ENCODE results near the gene NEFH.

The NEFH gene

GRCh38 chr22:29464581-29464980, 15.4 kb upstream of the NEFH start:
- Histone ChIP-seq H3K27me3 (ENCODE audit: insufficient read depth, insufficient read length) (peaks cover 6% of the 10 kb centered on the region), H3K9ac (ENCODE audit: insufficient read length, low read depth) (no peak overlapping the region), H3K4me1 (ENCODE audit: insufficient read depth, insufficient read length) (peaks cover 6% of the 10 kb centered on the region), H3K9me3 (ENCODE audit: insufficient read depth, low read length) (no peaks in the 10 kb centered on the region), H3K36me3 (ENCODE audit: insufficient read depth, insufficient read length, low read length) (no peaks in the 10 kb centered on the region), H3K4me3 (ENCODE audit: insufficient read length, low read depth) (no peak overlapping the region)
- TF ChIP-seq YY1 (IDR thresholded peaks at IDR 0.05; ENCODE audit: insufficient read depth, insufficient read length): no peak
- no peak for TF ChIP-seq ZNF274 (IDR thresholded peaks at IDR 0.05; ENCODE audit: low read depth, low read length)
- TF ChIP-seq SUZ12 (IDR thresholded peaks at IDR 0.05; ENCODE audit: extremely low read depth, insufficient read depth, insufficient read length): no peak
- DNase-seq (ENCODE audit: low read depth, low spot score): no peak

- Histone ChIP-seq H3K9ac (ENCODE audit: insufficient read length, low read depth) (peak overlapping the region; percentile 70), H3K4me3 (ENCODE audit: insufficient read length, low read depth) (peak overlapping the region; percentile 40)
Observed at GRCh38 chr22:29469755-29470154, 10.3 kb upstream of the NEFH start.

GRCh38 chr22:29470159-29470855, 9.7 kb upstream of the NEFH start:
- peak; percentile 50 for DNase-seq (ENCODE audit: low read depth, low spot score)
- Histone ChIP-seq H3K4me1 (ENCODE audit: insufficient read depth, insufficient read length) (peaks cover 6% of the 10 kb centered on the region), H3K4me3 (ENCODE audit: insufficient read length, low read depth) (peak overlapping the region; percentile 40), H3K9me3 (ENCODE audit: insufficient read depth, low read length) (no peaks in the 10 kb centered on the region), H3K27me3 (ENCODE audit: insufficient read depth, insufficient read length) (peaks cover 12% of the 10 kb centered on the region), H3K36me3 (ENCODE audit: insufficient read depth, insufficient read length, low read length) (no peaks in the 10 kb centered on the region), H3K9ac (ENCODE audit: insufficient read length, low read depth) (peak overlapping the region; percentile 70)
- TF ChIP-seq SUZ12 (IDR thresholded peaks at IDR 0.05; ENCODE audit: extremely low read depth, insufficient read depth, insufficient read length) (no peak), YY1 (IDR thresholded peaks at IDR 0.05; ENCODE audit: insufficient read depth, insufficient read length) (no peak), ZNF274 (IDR thresholded peaks at IDR 0.05; ENCODE audit: low read depth, low read length) (no peak)

More at GRCh38 chr22:29469755-29470154, 10.3 kb upstream of the NEFH start:
- Histone ChIP-seq H3K9me3 (ENCODE audit: insufficient read depth, low read length) (no peaks in the 10 kb centered on the region), H3K36me3 (ENCODE audit: insufficient read depth, insufficient read length, low read length) (no peaks in the 10 kb centered on the region), H3K4me1 (ENCODE audit: insufficient read depth, insufficient read length) (peaks cover 6% of the 10 kb centered on the region), H3K27me3 (ENCODE audit: insufficient read depth, insufficient read length) (peaks cover 12% of the 10 kb centered on the region)
- no peak for DNase-seq (ENCODE audit: low read depth, low spot score)
- TF ChIP-seq ZNF274 (IDR thresholded peaks at IDR 0.05; ENCODE audit: low read depth, low read length): no peak
- no peak for TF ChIP-seq YY1 (IDR thresholded peaks at IDR 0.05; ENCODE audit: insufficient read depth, insufficient read length)
- no peak for TF ChIP-seq SUZ12 (IDR thresholded peaks at IDR 0.05; ENCODE audit: extremely low read depth, insufficient read depth, insufficient read length)

GRCh38 chr22:29473001-29473400, 7.0 kb upstream of the NEFH start:
- no peak overlapping the region for H3K9ac ChIP-seq (ENCODE audit: insufficient read length, low read depth)
- no peaks in the 10 kb centered on the region for H3K36me3 ChIP-seq (ENCODE audit: insufficient read depth, insufficient read length, low read length)
- no peak for DNase-seq (ENCODE audit: low read depth, low spot score)
- no peak overlapping the region for H3K4me3 ChIP-seq (ENCODE audit: insufficient read length, low read depth)
- H3K27me3 ChIP-seq (ENCODE audit: insufficient read depth, insufficient read length): peaks cover 12% of the 10 kb centered on the region
- TF ChIP-seq ZNF274 (IDR thresholded peaks at IDR 0.05; ENCODE audit: low read depth, low read length) (no peak), SUZ12 (IDR thresholded peaks at IDR 0.05; ENCODE audit: extremely low read depth, insufficient read depth, insufficient read length) (no peak), YY1 (IDR thresholded peaks at IDR 0.05; ENCODE audit: insufficient read depth, insufficient read length) (no peak)
- H3K4me1 ChIP-seq (ENCODE audit: insufficient read depth, insufficient read length): peaks cover 6% of the 10 kb centered on the region
- no peaks in the 10 kb centered on the region for H3K9me3 ChIP-seq (ENCODE audit: insufficient read depth, low read length)

GRCh38 chr22:29475550-29475949, 4.5 kb upstream of the NEFH start:
- DNase-seq (ENCODE audit: low read depth, low spot score): no peak
- Histone ChIP-seq H3K4me3 (ENCODE audit: insufficient read length, low read depth) (no peak overlapping the region), H3K4me1 (ENCODE audit: insufficient read depth, insufficient read length) (peaks cover 4% of the 10 kb centered on the region), H3K27me3 (ENCODE audit: insufficient read depth, insufficient read length) (peaks cover 27% of the 10 kb centered on the region), H3K9ac (ENCODE audit: insufficient read length, low read depth) (no peak overlapping the region), H3K36me3 (ENCODE audit: insufficient read depth, insufficient read length, low read length) (no peaks in the 10 kb centered on the region), H3K9me3 (ENCODE audit: insufficient read depth, low read length) (no peaks in the 10 kb centered on the region)
- TF ChIP-seq SUZ12 (IDR thresholded peaks at IDR 0.05; ENCODE audit: extremely low read depth, insufficient read depth, insufficient read length): no peak
- no peak for TF ChIP-seq YY1 (IDR thresholded peaks at IDR 0.05; ENCODE audit: insufficient read depth, insufficient read length)
- TF ChIP-seq ZNF274 (IDR thresholded peaks at IDR 0.05; ENCODE audit: low read depth, low read length): no peak

- Histone ChIP-seq H3K9me3 (ENCODE audit: insufficient read depth, low read length) (no peaks in the 10 kb centered on the region), H3K27me3 (ENCODE audit: insufficient read depth, insufficient read length) (peaks cover 32% of the 10 kb centered on the region), H3K9ac (ENCODE audit: insufficient read length, low read depth) (no peak overlapping the region), H3K4me3 (ENCODE audit: insufficient read length, low read depth) (no peak overlapping the region), H3K36me3 (ENCODE audit: insufficient read depth, insufficient read length, low read length) (no peaks in the 10 kb centered on the region), H3K4me1 (ENCODE audit: insufficient read depth, insufficient read length) (peaks cover 4% of the 10 kb centered on the region)
- TF ChIP-seq ZNF274 (IDR thresholded peaks at IDR 0.05; ENCODE audit: low read depth, low read length): no peak
- TF ChIP-seq YY1 (IDR thresholded peaks at IDR 0.05; ENCODE audit: insufficient read depth, insufficient read length): no peak
- TF ChIP-seq SUZ12 (IDR thresholded peaks at IDR 0.05; ENCODE audit: extremely low read depth, insufficient read depth, insufficient read length): no peak
- no peak for DNase-seq (ENCODE audit: low read depth, low spot score)
Observed at GRCh38 chr22:29476116-29476515, 3.9 kb upstream of the NEFH start.

- H3K27me3 ChIP-seq (ENCODE audit: insufficient read depth, insufficient read length): peaks cover 32% of the 10 kb centered on the region
- H3K36me3 ChIP-seq (ENCODE audit: insufficient read depth, insufficient read length, low read length): no peaks in the 10 kb centered on the region
- H3K4me1 ChIP-seq (ENCODE audit: insufficient read depth, insufficient read length): peaks cover 13% of the 10 kb centered on the region
- TF ChIP-seq SUZ12 (IDR thresholded peaks at IDR 0.05; ENCODE audit: extremely low read depth, insufficient read depth, insufficient read length): no peak
- TF ChIP-seq ZNF274 (IDR thresholded peaks at IDR 0.05; ENCODE audit: low read depth, low read length): no peak
- no peak for TF ChIP-seq YY1 (IDR thresholded peaks at IDR 0.05; ENCODE audit: insufficient read depth, insufficient read length)
- H3K9ac ChIP-seq (ENCODE audit: insufficient read length, low read depth): no peak overlapping the region
- H3K4me3 ChIP-seq (ENCODE audit: insufficient read length, low read depth): no peak overlapping the region
- no peak for DNase-seq (ENCODE audit: low read depth, low spot score)
- H3K9me3 ChIP-seq (ENCODE audit: insufficient read depth, low read length): no peaks in the 10 kb centered on the region
Observed at GRCh38 chr22:29477723-29478318, 2.2 kb upstream of the NEFH start.
